ENCODE measurements around the gene TRIP12. TPM values are rescaled to one million over a fixed set of nuclear protein-coding genes. Genes with fewer than 3 reads are reported as not detected.

Gene TRIP12
- total RNA-seq, 1 experiment from 2014 or later: 166 TPM

GRCh38 chr2:229970406-229970805 is 48.6 kb upstream of the TRIP12 start:
- no peaks in the 10 kb centered on the region for H3K79me2 ChIP-seq (ENCODE audit: insufficient read depth, low read length)
- H3K79me1 ChIP-seq (ENCODE audit: insufficient read depth, low read depth, low read length, poor library complexity, severe bottlenecking): no peaks in the 10 kb centered on the region
- H3K9me3 Mint-ChIP-seq: peaks cover 0 to 4% of the 10 kb centered on the region in 2 experiments; a peak in 1 of 5 replicates
- no peaks in the 10 kb centered on the region for H3K23me2 ChIP-seq (ENCODE audit: insufficient read length, low read depth, low read length, poor library complexity, severe bottlenecking)
- WGBS (ENCODE audit: extremely low coverage, insufficient read length, low lambda C conversion rate): no CpG with 5 or more reads among the region's 3 CpGs
- H4K20me1 ChIP-seq (ENCODE audit: control insufficient read depth, insufficient read depth, insufficient read length): no peaks in the 10 kb centered on the region
- no peak overlapping the region for H2BK12ac ChIP-seq (ENCODE audit: insufficient read length, low read depth, low read length)
- no peak for DNase-seq
- no peak overlapping the region for H3K4me3 Mint-ChIP-seq
- no peak overlapping the region for H3K27ac ChIP-seq (ENCODE audit: insufficient read length, low read depth, low read length)
- no peak overlapping the region for H4K5ac ChIP-seq (ENCODE audit: insufficient read length, low read depth, low read length)
- no peak overlapping the region for H3K23ac ChIP-seq (ENCODE audit: insufficient read length, low read depth, low read length)
- H3K9ac ChIP-seq (ENCODE audit: extremely low read depth, insufficient read length, low read length): no peak overlapping the region
- no peak for TF ChIP-seq CTCF (conservative IDR thresholded peaks at IDR 0.05)
- H2AK5ac ChIP-seq (ENCODE audit: insufficient read length, low read length): no peak overlapping the region
- no peaks in the 10 kb centered on the region for H3K4me1 ChIP-seq (ENCODE audit: insufficient read depth, low read length)
- no peak overlapping the region for H2BK5ac ChIP-seq (ENCODE audit: insufficient read length, low read length)
- H2BK120ac ChIP-seq (ENCODE audit: low read depth, low read length, poor library complexity, severe bottlenecking): no peak overlapping the region
- H4K91ac ChIP-seq (ENCODE audit: insufficient read length, low read depth, low read length): no peak overlapping the region
- no peak overlapping the region for H2BK20ac ChIP-seq (ENCODE audit: low read depth, low read length, poor library complexity, severe bottlenecking)
- H3K27me3 ChIP-seq (ENCODE audit: insufficient read depth, low read length): no peaks in the 10 kb centered on the region
- peaks cover 0 to 2% (median 0%) of the 10 kb centered on the region in 3 experiments; a peak in 2 of 7 replicates for H3K36me3 Mint-ChIP-seq (ENCODE audit: insufficient read depth in 1 of 3, low read depth in 3 of 3)
- no peak overlapping the region for H3K14ac ChIP-seq (ENCODE audit: insufficient read depth, low read length)
- H3K9me3 ChIP-seq (ENCODE audit: control insufficient read depth, low read depth, low read length): no peaks in the 10 kb centered on the region
- H3K4me1 Mint-ChIP-seq: no peaks in the 10 kb centered on the region
- no peak overlapping the region for H3K4me2 ChIP-seq (ENCODE audit: insufficient read depth, insufficient read length, low read length)
- no peak overlapping the region for H3K18ac ChIP-seq (ENCODE audit: insufficient read length, low read depth, low read length)
- no peak overlapping the region for H2AFZ ChIP-seq (ENCODE audit: low read length)
- no peak overlapping the region for H4K8ac ChIP-seq (replicated peaks; ENCODE audit: insufficient read length, low read depth, low read length)
- no peak overlapping the region for H3K4ac ChIP-seq (ENCODE audit: low read depth, low read length)
- no peak overlapping the region for H3K56ac ChIP-seq (ENCODE audit: insufficient read length, low read depth, low read length)
- no peak overlapping the region for H3K27ac Mint-ChIP-seq
- no peak overlapping the region for H2BK15ac ChIP-seq (ENCODE audit: low read depth, low read length)
- H3K27me3 Mint-ChIP-seq (ENCODE audit: low read depth): no peaks in the 10 kb centered on the region
- H3T11ph ChIP-seq (ENCODE audit: low read length): no peak overlapping the region

All from H9 (cell line).